Rectal smooth muscle tissue (tissue), 1 donor: ENCODE data around the gene CPLX1.
"Not testable (repeated sequence)": the region's sequence is repeated elsewhere in the genome, so short reads cannot be mapped to it uniquely, and the experiment has no call there.

Experiments used
- H3K27ac ChIP-seq: one replicate; pipeline ENCODE4 v1.7.0; 2013; ENCODE audit warnings: low read depth, low read length, inconsistent platforms
- H3K27me3 ChIP-seq: one replicate; pipeline ENCODE4 v1.7.0; 2013; ENCODE audit warnings: low read length; ENCODE audit not compliant: control insufficient read depth, insufficient read depth
- H3K36me3 ChIP-seq: one replicate; pipeline ENCODE4 v1.7.0; 2013; ENCODE audit warnings: low read length; ENCODE audit not compliant: control insufficient read depth, insufficient read depth
- H3K4me1 ChIP-seq: one replicate; pipeline ENCODE4 v1.7.0; 2013; ENCODE audit warnings: low read length; ENCODE audit not compliant: control insufficient read depth, insufficient read depth
- H3K4me3 ChIP-seq: one replicate; pipeline ENCODE4 v1.7.0; 2013; ENCODE audit warnings: low read length
- H3K9ac ChIP-seq: one replicate; pipeline ENCODE4 v1.7.0; 2013; ENCODE audit warnings: low read length

Gene CPLX1

DNA sequence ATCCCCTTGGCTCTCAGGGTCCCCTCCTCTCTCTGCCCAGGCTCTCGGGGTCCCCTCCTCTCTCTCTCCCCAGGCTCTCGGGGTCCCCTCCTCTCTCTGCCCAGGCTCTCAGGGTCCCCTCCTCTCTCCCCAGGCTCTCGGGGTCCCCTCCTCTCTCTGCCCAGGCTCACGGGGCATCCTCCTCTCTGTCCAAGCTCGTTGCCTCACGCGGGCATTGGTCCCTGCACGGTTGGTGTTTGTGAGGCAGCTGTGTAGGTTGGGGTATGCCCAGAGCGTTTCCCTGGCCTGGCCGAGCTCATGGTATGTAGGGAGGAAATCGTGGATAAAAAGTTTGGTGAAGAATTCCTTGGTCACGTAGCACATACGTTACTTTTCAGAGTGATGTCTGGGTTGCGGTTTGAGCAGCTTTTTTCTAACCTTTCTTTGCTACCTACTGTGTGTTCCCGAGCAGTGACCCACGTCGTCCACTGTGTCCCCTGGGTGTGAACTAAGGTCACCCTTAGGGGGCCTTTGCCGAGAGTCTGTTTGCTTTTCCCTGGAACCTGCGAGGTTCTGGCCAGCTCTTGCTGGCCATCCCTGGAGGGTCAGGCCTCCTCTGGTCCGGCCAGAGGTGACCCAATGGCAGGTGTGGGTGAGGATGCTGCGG, 83.7 kb downstream of the CPLX1 start:
- Histone ChIP-seq H3K27me3 (no peaks in the 10 kb centered on the region), H3K4me3 (no peak overlapping the region), H3K4me1 (no peaks in the 10 kb centered on the region), H3K36me3 (peaks cover 13% of the 10 kb centered on the region), H3K9ac (no peak overlapping the region), H3K27ac (no peak overlapping the region)

DNA sequence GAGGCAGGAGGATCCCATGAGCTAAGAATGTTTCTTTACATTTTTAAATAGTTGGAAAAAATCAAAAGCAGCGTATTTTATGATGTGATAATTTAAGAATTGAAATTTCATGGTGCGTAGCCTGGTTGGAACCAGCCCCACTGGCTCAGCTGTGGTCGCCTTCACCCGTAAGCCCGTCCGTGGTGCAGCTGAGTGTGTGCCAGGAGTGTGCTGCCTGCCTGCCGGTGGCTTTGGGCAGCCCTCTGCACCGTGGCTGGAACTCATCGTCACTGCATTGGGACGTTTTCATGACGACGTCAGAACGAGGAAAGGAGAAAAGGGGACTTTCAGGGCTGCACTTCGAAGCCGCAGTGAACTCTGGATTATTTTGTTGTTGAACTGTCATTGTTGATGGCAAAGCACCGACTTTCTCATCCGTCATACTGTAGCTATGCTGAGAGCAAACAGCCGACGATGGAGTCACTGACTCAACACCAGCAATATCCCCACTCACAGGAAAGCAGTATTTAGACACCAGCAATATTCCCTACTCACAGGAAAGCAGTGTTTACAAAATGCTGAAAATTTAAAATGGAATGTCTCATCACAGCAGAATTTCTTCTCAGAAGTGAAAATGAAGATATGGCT, 85.2 kb downstream of the CPLX1 start:
- Histone ChIP-seq H3K9ac (no peak overlapping the region), H3K4me3 (no peak overlapping the region), H3K27ac (no peak overlapping the region), H3K27me3 (no peaks in the 10 kb centered on the region), H3K36me3 (peaks cover 13% of the 10 kb centered on the region), H3K4me1 (no peaks in the 10 kb centered on the region)

DNA sequence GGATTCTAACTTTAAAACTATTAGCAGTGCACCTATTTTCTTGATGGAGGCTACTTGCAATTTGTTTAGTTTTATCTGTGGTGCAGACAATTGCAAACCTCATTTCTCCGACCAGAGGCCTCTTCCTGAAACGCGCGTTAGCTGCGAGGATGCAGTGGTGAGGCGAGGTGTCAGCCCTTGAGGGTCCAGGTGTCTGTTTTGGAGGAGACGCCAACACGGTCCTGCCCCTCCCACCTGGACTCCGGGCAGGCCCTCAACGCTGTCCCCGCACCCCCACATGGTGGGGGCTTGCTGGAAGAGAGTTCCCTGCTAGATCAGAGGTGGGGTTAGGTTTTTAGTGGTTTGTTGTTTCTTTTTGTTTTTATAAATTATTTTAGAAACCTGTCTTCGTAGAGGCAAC, 85.9 kb downstream of the CPLX1 start:
- no peak overlapping the region for H3K27ac ChIP-seq
- no peak overlapping the region for H3K9ac ChIP-seq
- no peaks in the 10 kb centered on the region for H3K4me1 ChIP-seq
- H3K27me3 ChIP-seq = no peaks in the 10 kb centered on the region
- no peak overlapping the region for H3K4me3 ChIP-seq
- peaks cover 14% of the 10 kb centered on the region for H3K36me3 ChIP-seq

DNA sequence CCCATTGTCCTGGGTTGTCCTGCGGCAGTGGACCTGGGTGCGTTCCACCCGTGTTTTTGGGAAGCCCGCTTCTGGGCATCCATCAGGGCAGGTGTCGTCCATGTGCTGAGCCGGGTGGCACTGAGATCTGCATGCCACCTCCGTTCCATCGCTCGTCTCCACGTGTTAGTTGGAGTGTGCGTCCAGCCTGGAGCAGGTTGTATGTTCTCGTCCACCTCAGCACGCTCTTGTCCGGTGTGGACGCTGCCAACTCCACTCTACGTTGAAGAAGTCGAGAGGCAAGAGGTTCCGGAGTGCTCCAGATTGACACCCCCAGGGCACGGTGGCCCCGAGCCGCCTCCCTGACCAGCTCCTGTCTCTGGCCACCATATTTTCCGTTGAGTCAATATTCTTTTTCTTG, 86.4 kb downstream of the CPLX1 start:
- H3K27me3 ChIP-seq = no peaks in the 10 kb centered on the region
- peaks cover 18% of the 10 kb centered on the region for H3K36me3 ChIP-seq

DNA sequence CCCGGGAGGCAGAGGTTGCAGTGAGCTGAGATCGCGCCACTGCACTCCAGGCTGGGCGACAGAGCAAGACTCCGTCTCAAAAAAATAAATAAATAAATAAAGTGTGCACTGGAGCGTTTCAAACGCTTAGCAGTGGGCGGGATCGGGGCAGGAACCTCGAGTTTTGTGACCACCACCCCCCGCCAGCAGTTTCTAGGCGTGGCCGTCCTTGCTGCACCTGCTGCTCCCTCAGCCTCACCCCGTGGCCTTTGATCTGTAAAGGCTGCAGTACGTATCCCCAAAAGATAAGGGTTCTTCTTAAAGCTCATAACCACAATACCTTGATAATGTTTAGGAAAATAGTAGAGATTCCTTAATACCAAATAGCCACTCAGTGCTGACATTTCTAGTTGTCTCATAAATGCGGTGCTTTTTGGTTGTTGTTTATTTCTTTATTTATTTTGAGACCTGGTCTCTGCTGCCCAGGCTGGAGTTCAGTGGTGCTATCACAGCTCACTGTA, 87.1 kb downstream of the CPLX1 start:
- Histone ChIP-seq H3K9ac (no peak overlapping the region), H3K4me3 (no peak overlapping the region), H3K27me3 (no peaks in the 10 kb centered on the region), H3K27ac (no peak overlapping the region), H3K36me3 (peaks cover 23% of the 10 kb centered on the region), H3K4me1 (no peaks in the 10 kb centered on the region)

More for the DNA sequence above, 86.4 kb downstream of the CPLX1 start:
- no peak overlapping the region for H3K27ac ChIP-seq
- H3K4me1 ChIP-seq = no peaks in the 10 kb centered on the region
- no peak overlapping the region for H3K9ac ChIP-seq
- no peak overlapping the region for H3K4me3 ChIP-seq

DNA sequence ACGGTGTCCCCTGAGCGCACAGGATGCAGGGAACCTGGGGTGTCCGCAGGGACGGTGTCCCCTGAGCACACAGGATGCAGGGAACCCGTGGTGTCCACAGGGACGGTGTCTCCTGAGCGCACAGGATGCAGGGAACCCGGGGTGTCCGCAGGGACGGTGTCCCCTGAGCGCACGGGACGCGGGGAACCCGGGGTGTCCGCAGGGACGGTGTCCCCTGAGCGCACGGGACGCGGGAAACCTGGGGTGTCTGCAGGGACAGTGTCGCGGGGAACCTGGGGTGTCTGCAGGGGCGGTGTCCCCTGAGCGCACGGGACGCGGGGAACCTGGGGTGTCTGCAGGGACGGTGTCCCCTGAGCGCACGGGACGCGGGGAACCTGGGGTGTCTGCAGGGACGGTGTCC, 89.4 kb downstream of the CPLX1 start:
- not testable (repeated sequence) for H3K27me3 ChIP-seq, H3K9ac ChIP-seq, H3K27ac ChIP-seq, H3K4me3 ChIP-seq, H3K4me1 ChIP-seq
- H3K36me3 ChIP-seq = peaks cover 30% of the 10 kb centered on the region

DNA sequence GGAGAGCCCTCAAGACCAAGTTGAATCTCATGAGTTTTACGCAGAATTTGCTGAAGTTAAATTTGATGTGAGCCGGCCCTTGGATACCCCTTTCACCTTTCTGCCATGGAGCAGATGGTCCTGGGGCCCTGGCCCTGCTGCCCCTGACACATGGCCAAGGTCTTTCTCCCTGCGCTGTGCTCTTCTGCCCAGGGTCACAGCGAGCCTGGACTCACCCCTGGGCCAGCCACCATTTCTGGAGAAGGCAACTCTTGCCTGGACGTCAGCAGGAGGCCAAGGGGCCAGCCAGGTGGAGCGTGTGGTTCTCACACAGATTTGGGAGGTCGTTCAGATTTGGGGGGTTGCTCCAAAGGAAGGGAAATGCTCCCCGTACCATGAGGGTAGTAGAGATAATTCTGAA, 90.3 kb downstream of the CPLX1 start:
- Histone ChIP-seq H3K36me3 (peaks cover 28% of the 10 kb centered on the region), H3K27ac (no peak overlapping the region), H3K4me3 (no peak overlapping the region), H3K9ac (no peak overlapping the region), H3K27me3 (no peaks in the 10 kb centered on the region), H3K4me1 (no peaks in the 10 kb centered on the region)
